Ascending aorta (tissue), 2 donors: ENCODE results near the gene BRD3OS. TPM values are rescaled to one million over a fixed set of nuclear protein-coding genes. Genes with fewer than 3 reads are reported as not detected.
"Not testable (repeated sequence)": the region's sequence is repeated elsewhere in the genome, so short reads cannot be mapped to it uniquely, and the experiment has no call there.

ENCODE experiments used
- DNase-seq, 2 donors: peaks; one replicate each; pipeline ENCODE4 v3.0.0-alpha.2; 2019; ENCODE audit warnings: low spot score in 2 of 2
- H3K27ac ChIP-seq, 2 donors: fragments of 200-600 bp; sonication (generic); one replicate each; pipeline ENCODE4 v1.5.1; 2016 to 2017; ENCODE audit warnings: mild to moderate bottlenecking in 1 of 2
- H3K27me3 ChIP-seq: fragments of 200-600 bp; sonication (generic); one replicate; pipeline ENCODE4 v1.5.1; 2017
- H3K36me3 ChIP-seq, 2 donors: fragments of 200-600 bp; sonication (generic); one replicate each; pipeline ENCODE4 v1.5.1; 2016
- H3K4me1 ChIP-seq, 2 donors: fragments of 200-600 bp; sonication (generic); one replicate each; pipeline ENCODE4 v1.5.1; 2016 to 2017; ENCODE audit warnings: mild to moderate bottlenecking in 1 of 2
- H3K4me3 ChIP-seq, 2 donors: fragments of 200-600 bp; sonication (generic); one replicate each; pipeline ENCODE4 v1.5.1; 2016 to 2017; ENCODE audit warnings: mild to moderate bottlenecking in 1 of 2
- H3K9me3 ChIP-seq, 2 donors: fragments of 200-600 bp; sonication (generic); one replicate each; pipeline ENCODE4 v1.5.1; 2016
- intact Hi-C: fragments of 100-400 bp; cut with DNase I; formaldehyde crosslinking; loops from one replicate; pipeline ENCODE4 v1.15.1; 2023
- total RNA-seq: library from RNA; depleted of rRNA; stranded (reverse); fragments of >200 nt; gene quantifications from one replicate; pipeline ENCODE4 v1.1.0, GENCODE V29; 2016
- TF ChIP-seq, protein P1 (sequence below), 3 experiments: fragments of 200-600 bp in 2 of 3; fragments of 450-650 bp in 1 of 3; sonication (generic) in 2 of 3; IDR thresholded peaks; one replicate each; pipeline ENCODE4 v1.5.1; 2016 to 2019; ENCODE audit warnings: antibody characterized with exemption in 3 of 3, mild to moderate bottlenecking in 1 of 3, moderate library complexity in 1 of 3

The BRD3OS gene
- total RNA-seq, 1 donor from 2014 or later, result 15.9 TPM

DNA sequence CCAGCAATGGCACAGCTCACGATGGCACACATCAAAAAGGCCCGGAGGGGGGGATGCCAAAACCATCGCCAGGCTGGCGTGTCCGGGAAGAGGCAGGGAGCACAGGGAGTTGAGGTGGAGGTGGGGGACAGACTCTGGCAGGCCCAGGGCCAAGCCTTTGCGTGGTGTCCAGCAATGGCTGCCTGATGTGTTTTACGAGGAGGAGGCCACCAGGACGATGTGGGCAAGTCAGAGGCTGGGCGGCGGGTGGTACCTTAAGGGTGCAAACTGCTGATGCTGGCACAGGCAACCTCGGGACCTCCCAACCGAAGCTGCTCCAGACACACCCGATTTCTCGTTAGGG is 37.9 kb upstream of the BRD3OS start:
- H3K27me3 ChIP-seq, result no peaks in the 10 kb centered on the region
- TF ChIP-seq, protein P1, sequence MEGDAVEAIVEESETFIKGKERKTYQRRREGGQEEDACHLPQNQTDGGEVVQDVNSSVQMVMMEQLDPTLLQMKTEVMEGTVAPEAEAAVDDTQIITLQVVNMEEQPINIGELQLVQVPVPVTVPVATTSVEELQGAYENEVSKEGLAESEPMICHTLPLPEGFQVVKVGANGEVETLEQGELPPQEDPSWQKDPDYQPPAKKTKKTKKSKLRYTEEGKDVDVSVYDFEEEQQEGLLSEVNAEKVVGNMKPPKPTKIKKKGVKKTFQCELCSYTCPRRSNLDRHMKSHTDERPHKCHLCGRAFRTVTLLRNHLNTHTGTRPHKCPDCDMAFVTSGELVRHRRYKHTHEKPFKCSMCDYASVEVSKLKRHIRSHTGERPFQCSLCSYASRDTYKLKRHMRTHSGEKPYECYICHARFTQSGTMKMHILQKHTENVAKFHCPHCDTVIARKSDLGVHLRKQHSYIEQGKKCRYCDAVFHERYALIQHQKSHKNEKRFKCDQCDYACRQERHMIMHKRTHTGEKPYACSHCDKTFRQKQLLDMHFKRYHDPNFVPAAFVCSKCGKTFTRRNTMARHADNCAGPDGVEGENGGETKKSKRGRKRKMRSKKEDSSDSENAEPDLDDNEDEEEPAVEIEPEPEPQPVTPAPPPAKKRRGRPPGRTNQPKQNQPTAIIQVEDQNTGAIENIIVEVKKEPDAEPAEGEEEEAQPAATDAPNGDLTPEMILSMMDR (IDR thresholded peaks at IDR 0.05), result no peak
- intact Hi-C loops, result no loop called here
- H3K36me3 ChIP-seq, result no peaks in the 10 kb centered on the region
- no peak for DNase-seq
- H3K4me1 ChIP-seq, result peaks cover 0 to 11% of the 10 kb centered on the region in 2 donors
- H3K9me3 ChIP-seq, result no peaks in the 10 kb centered on the region
- H3K4me3 ChIP-seq, result no peak overlapping the region
- H3K27ac ChIP-seq, result no peak overlapping the region

DNA sequence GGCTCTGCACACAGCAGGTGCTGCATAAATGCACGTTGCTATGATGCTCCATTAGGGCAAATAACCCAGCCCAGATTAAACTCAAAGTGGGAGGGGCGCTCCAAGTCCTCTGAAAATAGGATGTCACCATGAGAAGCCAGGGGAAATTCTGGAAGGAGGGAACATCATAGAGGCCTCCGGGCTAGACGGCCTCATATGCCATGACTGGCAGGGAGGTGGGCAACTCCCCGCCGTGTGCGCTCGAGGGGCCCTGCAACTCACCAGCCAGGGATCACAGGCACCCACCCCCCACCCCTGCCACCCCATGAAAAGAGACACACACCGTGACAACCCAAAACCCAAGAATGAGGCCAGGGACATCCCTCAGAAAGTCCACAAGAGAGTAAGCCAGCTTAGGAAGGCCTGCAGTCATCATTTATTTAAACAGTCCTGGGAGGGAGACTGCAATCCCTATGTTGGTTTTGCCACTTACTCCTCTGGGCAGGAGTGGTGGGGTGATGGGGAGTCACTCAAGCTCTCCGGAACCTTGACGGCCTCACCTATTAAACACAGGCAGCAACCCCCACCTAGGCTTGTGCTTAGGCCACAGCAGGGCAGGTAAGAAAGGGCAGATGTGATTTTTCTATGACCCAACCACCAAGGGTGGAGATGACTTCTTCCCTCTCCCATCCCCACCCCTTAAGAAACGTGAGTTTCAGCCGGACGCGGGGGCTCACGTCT is 37.2 kb upstream of the BRD3OS start:
- DNase-seq, result no peak
- no peaks in the 10 kb centered on the region for H3K36me3 ChIP-seq
- no peak overlapping the region for H3K4me3 ChIP-seq
- H3K4me1 ChIP-seq, result peaks cover 0 to 12% of the 10 kb centered on the region in 2 donors
- intact Hi-C loops, result no loop called here
- H3K27ac ChIP-seq, result no peak overlapping the region
- H3K9me3 ChIP-seq, result no peaks in the 10 kb centered on the region
- TF ChIP-seq, protein P1 (IDR thresholded peaks at IDR 0.05), result no peak
- no peaks in the 10 kb centered on the region for H3K27me3 ChIP-seq

DNA sequence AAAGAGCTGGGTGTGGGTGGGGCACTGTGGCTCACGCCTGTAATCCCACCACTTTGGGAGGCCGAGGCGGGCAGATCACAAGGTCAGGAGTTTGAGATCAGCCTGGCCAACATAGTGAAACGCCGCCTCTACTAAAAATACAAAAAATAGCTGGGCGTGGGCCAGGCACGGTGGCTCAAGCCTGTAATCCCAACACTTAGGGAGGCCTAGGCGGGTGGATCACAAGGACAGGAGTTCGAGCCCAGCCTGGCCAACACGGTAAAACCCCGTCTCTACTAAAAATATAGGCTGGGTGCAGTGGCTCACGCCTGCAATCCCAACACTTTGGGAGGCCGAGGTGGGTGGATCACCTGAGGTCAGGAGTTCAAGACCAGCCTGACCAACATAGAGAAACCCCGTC is 36.5 kb upstream of the BRD3OS start:
- H3K4me1 ChIP-seq, result peaks cover 0 to 18% of the 10 kb centered on the region in 2 donors
- H3K4me3 ChIP-seq, intact Hi-C loops, H3K36me3 ChIP-seq, DNase-seq, H3K9me3 ChIP-seq, H3K27me3 ChIP-seq, H3K27ac ChIP-seq: not testable (repeated sequence)

DNA sequence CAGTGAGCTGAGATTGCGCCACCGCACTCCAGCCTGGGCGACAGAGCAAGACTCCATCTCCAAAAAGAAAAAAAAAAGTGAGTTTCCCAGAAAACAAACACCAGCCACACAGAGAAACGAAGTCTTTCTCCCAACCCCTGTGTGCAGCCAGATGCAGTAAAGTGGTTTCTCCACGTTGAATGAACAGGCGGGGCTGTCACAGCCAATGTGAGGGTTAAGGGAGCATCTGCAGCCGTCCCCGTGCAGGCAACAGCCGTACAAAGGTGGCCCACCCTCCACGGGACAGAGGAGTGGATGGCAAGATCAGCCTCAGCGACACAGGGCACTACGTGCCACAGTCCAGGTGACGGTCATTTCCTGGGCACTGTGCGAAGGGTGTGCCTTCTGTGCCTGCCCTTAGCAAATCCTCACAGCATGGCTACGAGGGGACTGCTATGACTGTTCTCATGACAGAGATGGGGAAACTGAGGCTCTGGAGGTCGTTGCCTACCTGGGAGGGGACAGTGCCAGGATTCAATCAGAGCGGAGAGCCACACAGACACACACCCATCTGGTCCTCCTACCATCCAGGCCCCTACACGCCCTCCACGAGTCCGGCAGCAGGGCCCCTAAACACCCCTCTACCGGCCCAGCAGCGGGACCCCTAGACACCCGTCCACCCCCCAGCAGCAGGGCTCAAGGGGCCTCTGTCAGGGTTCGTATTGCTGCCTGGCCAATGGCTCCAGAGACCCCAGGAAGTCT is 35.5 kb upstream of the BRD3OS start:
- no peak for DNase-seq
- H3K36me3 ChIP-seq, result no peaks in the 10 kb centered on the region
- no peaks in the 10 kb centered on the region for H3K9me3 ChIP-seq
- no peak overlapping the region for H3K27ac ChIP-seq
- TF ChIP-seq, protein P1 (IDR thresholded peaks at IDR 0.05), result no peak
- H3K4me1 ChIP-seq, result peaks cover 0 to 23% of the 10 kb centered on the region in 2 donors
- intact Hi-C loops, result loop anchor here (5.0 kb wide), 1 partner anchor 457 kb away; the partner anchor contains the start of gene ADAMTSL2
- H3K4me3 ChIP-seq, result peak overlapping the region in 1 of 2 donors; percentile 63
- no peaks in the 10 kb centered on the region for H3K27me3 ChIP-seq

DNA sequence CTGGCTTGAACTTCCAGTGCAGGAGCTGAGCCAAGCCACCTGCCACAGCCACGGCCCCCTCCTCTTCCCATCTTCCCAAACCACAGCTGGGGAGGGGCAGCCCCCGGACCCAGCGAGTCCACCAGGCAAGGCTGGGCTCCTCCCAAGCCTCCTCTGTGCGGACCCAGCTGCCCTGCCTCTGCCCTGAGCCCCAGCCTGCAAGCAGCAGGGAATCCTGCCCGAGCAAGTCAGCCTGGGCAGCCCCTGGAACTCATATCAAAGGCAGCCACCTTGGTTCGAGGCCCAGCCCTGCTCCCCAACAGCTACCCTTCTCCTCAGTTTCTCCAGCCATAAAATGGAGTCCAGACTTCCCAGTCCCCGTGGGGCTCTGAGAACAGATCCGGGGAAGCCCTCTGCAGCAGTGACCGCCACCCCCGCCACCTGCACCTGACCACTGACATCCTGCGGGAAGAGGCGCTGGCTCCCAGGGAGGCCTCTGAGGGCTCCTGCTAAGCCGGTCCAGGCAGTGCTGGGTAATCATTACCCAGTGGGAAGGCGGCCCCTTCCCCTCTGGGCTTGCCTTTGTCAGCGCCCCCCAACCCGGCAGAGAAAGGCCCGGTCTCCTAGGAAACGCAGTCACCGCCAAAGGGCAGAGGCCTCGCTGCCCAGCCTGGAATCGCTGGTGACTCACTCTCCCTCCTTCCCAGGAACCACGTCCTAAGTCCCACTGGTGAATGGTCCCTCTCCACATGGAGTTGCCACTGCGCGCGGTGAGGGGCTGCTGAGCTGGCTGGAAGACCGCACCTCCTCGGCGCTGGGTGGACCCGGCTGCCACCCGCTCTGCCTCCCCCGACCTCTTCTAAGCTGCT is 34.7 kb upstream of the BRD3OS start:
- TF ChIP-seq, protein P1 (IDR thresholded peaks at IDR 0.05), result no peak
- Histone ChIP-seq H3K36me3 (no peaks in the 10 kb centered on the region), H3K27ac (peak overlapping the region; percentile 58 to 75), H3K9me3 (no peaks in the 10 kb centered on the region), H3K4me1 (peaks cover 0 to 23% of the 10 kb centered on the region in 2 donors), H3K4me3 (peak overlapping the region; percentile 63 to 95), H3K27me3 (no peaks in the 10 kb centered on the region)
- peak in 1 of 2 donors; percentile 80 for DNase-seq
- intact Hi-C loops, result loop anchor here (5.0 kb wide), 1 partner anchor 458 kb away; the partner anchor contains the start of gene ADAMTSL2
